Endodermal cell (in vitro differentiated cells): ENCODE data around the gene ACVRL1. TPM values are rescaled to one million over a fixed set of nuclear protein-coding genes. Genes with fewer than 3 reads are reported as not detected.

Experiments
- DNase-seq: peaks from one replicate; pipeline ENCODE4 v3.0.0-alpha.2; 2017
- H3K27ac ChIP-seq: 2 replicates; pipeline ENCODE4 v1.5.1; 2013; ENCODE audit warnings: mild to moderate bottlenecking, low read depth, low read length, moderate library complexity
- H3K27me3 ChIP-seq: 2 replicates; pipeline ENCODE4 v1.6.1; 2013; ENCODE audit warnings: mild to moderate bottlenecking, low read length, moderate library complexity; ENCODE audit not compliant: insufficient read depth, control insufficient read depth, poor library complexity, severe bottlenecking
- H3K36me3 ChIP-seq: 2 replicates; pipeline ENCODE4 v1.7.0; 2013; ENCODE audit warnings: mild to moderate bottlenecking, low read length, moderate library complexity; ENCODE audit not compliant: control insufficient read depth, insufficient read depth
- H3K4me1 ChIP-seq: one replicate; pipeline ENCODE4 v1.7.0; 2013; ENCODE audit warnings: low read length; ENCODE audit not compliant: control insufficient read depth, insufficient read depth
- H3K4me3 ChIP-seq: 2 replicates; pipeline ENCODE4 v1.5.1; 2013; ENCODE audit warnings: mild to moderate bottlenecking, low read length, moderate library complexity
- H3K9ac ChIP-seq: 2 replicates; pipeline ENCODE4 v1.6.1; 2013; ENCODE audit warnings: mild to moderate bottlenecking, low read length, moderate library complexity; ENCODE audit not compliant: poor library complexity, severe bottlenecking; ENCODE audit errors: extremely low read depth
- H3K9me3 ChIP-seq: 2 replicates; pipeline ENCODE4 v1.6.1; 2013; ENCODE audit warnings: mild to moderate bottlenecking, low read length, moderate library complexity; ENCODE audit not compliant: control insufficient read depth
- H3K27ac Mint-ChIP-seq: 2 replicates; pipeline ENCODE4 v1.8.0; 2020; ENCODE audit warnings: mixed read lengths
- H3K27me3 Mint-ChIP-seq: 2 replicates; pipeline ENCODE4 v1.8.0; 2021; ENCODE audit warnings: mild to moderate bottlenecking, mixed read lengths; ENCODE audit not compliant: insufficient read depth
- H3K36me3 Mint-ChIP-seq: 2 replicates; pipeline ENCODE4 v1.8.0; 2020; ENCODE audit warnings: low read depth, mixed read lengths
- H3K4me1 Mint-ChIP-seq: 2 replicates; pipeline ENCODE4 v1.8.0; 2020; ENCODE audit warnings: mixed read lengths
- H3K4me3 Mint-ChIP-seq: 2 replicates; pipeline ENCODE4 v1.8.0; 2020; ENCODE audit warnings: mild to moderate bottlenecking, moderate library complexity, mixed read lengths
- H3K9me3 Mint-ChIP-seq: 2 replicates; pipeline ENCODE4 v1.8.0; 2020; ENCODE audit warnings: mild to moderate bottlenecking, mixed read lengths
- CTCF ChIP-seq: fragments of 200-600 bp; sonication (generic); conservative IDR thresholded peaks from 2 replicates; pipeline ENCODE4 v1.5.0; 2021; ENCODE audit warnings: antibody characterized with exemption, mild to moderate bottlenecking
- WGBS, 2 experiments: methylation state at CpG; one replicate each; pipeline versions ENCODE4 v1.1.5 to v1.1.7; 2013; ENCODE audit warnings: missing lambda C conversion rate in 2 of 2, mixed read lengths in 1 of 2; ENCODE audit not compliant: insufficient coverage in 1 of 2, insufficient read length in 1 of 2; 5-methylcytosine and 5-hydroxymethylcytosine counted together
- total RNA-seq, 2 donors: library from RNA; stranded (reverse); fragmentation: NEBNext Ultra II Directional in 1 of 2; extraction: Animal tissue kit (Norgen Biotek cat#: 25700) in 1 of 2; gene quantifications; 2 replicates in 1 of 2; 3 replicates in 1 of 2; pipeline ENCODE4 v1.2.1, GENCODE V29; 2021

ACVRL1 gene
- total RNA-seq, 2 donors from 2014 or later: 0.42 to 0.64 TPM

DNA sequence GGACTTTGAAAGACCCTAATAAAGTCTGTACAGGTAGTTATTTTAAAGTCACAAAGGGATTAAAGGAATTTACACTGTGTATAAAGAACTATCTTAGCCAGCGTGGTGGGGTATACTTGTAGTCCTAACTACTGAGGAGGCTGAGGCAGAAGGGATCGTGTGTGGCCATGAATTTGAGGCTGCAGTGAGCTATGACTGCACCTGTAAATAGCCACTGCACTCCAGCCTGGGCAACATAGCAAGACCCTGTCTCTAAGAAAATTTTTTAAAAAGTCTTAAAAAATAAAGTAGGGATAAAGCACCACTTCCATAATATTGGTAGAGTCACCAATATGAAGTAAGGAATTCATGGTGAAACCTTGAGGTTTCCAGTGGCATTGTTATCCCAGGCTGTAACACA is 62.3 kb downstream of the ACVRL1 start:
- Mint-ChIP-seq H3K27me3 (no peaks in the 10 kb centered on the region), H3K4me3 (no peak overlapping the region), H3K36me3 (peaks cover 15% of the 10 kb centered on the region), H3K27ac (no peak overlapping the region), H3K4me1 (peaks cover 38% of the 10 kb centered on the region), H3K9me3 (peaks cover 6% of the 10 kb centered on the region)
- H3K4me1 ChIP-seq: peaks cover 27% of the 10 kb centered on the region
- H3K9me3 ChIP-seq: peaks cover 18% of the 10 kb centered on the region
- H3K9ac ChIP-seq: no peak overlapping the region
- WGBS, 2 experiments: 95 to 100% methylated on average over 2 of the region's 2 CpGs
- H3K27ac ChIP-seq: no peak overlapping the region
- no peaks in the 10 kb centered on the region for H3K27me3 ChIP-seq
- DNase-seq: no peak
- H3K4me3 ChIP-seq: no peak overlapping the region
- H3K36me3 ChIP-seq: peaks cover 29% of the 10 kb centered on the region
- no peak for TF ChIP-seq CTCF

GRCh38 chr12:51970904-51971646 is 63.8 kb downstream of the ACVRL1 start:
- Histone ChIP-seq H3K9ac (no peak overlapping the region), H3K27me3 (no peaks in the 10 kb centered on the region), H3K27ac (no peak overlapping the region), H3K4me3 (no peak overlapping the region), H3K9me3 (peaks cover 5% of the 10 kb centered on the region), H3K4me1 (peaks cover 30% of the 10 kb centered on the region), H3K36me3 (peaks cover 31% of the 10 kb centered on the region)
- Mint-ChIP-seq H3K27me3 (no peaks in the 10 kb centered on the region), H3K9me3 (no peaks in the 10 kb centered on the region), H3K27ac (no peak overlapping the region), H3K4me1 (peaks cover 53% of the 10 kb centered on the region), H3K36me3 (peaks cover 18% of the 10 kb centered on the region), H3K4me3 (no peak overlapping the region)
- 69 to 84% methylated on average over 9 to 13 of the region's 13 CpGs for WGBS, 2 experiments
- peak; percentile 91 for TF ChIP-seq CTCF
- peak; percentile 87 for DNase-seq

DNA sequence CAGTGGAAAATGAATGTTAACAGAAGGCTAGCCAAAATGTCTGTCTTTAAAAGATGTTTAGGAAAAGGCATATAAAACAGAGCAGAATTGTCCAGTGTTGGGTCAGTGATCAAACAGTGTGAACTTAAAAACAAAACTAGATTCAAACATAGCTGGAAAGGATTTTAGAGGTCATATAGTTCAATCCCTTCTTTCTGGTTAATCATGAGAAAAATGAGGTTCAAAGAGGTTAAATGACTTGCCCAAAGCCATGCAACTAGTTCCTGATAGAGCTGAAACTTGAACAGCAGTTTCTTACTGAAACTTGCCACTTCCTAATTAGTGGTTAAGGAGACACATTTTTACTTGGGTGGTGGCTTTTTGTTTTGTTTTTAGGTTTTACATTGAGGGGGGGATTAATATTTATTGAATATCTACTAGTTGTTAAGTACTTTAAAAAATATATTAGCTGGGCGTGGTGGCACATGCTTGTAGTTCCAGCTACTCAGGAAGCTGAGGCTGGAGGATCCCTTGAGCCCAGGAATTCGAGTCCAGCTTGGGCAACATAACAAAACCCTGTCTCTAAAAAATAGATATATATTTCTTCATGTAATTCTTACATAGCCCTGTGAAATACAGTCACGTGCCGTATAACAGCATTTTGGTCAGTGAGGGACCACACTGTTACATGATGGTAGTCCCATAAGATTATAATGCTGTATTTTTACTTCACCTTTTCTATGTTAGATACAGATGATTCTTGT is 64.5 kb downstream of the ACVRL1 start:
- Histone ChIP-seq H3K27ac (no peak overlapping the region), H3K36me3 (peaks cover 32% of the 10 kb centered on the region), H3K27me3 (no peaks in the 10 kb centered on the region), H3K4me1 (peaks cover 37% of the 10 kb centered on the region), H3K4me3 (peak overlapping the region; percentile 13), H3K9ac (no peak overlapping the region), H3K9me3 (no peaks in the 10 kb centered on the region)
- H3K4me1 Mint-ChIP-seq: peaks cover 60% of the 10 kb centered on the region
- H3K4me3 Mint-ChIP-seq: no peak overlapping the region
- no peaks in the 10 kb centered on the region for H3K27me3 Mint-ChIP-seq
- peaks cover 20% of the 10 kb centered on the region for H3K36me3 Mint-ChIP-seq
- H3K27ac Mint-ChIP-seq: no peak overlapping the region
- WGBS, 2 experiments: 89% methylated on average over 2 of the region's 4 CpGs; no CpG with 5 or more reads in 1 of the 2 experiments
- no peak for DNase-seq
- no peaks in the 10 kb centered on the region for H3K9me3 Mint-ChIP-seq
- TF ChIP-seq CTCF: no peak
